HG02623 (cell line): ENCODE measurements around the gene RHBDD1.

Experiments
- ATAC-seq: cut with Tn5 transposase; IDR thresholded peaks from one replicate; pipeline ENCODE4 v1.9.1; 2021; ENCODE audit warnings: moderate library complexity; ENCODE audit not compliant: unreplicated experiment

Gene RHBDD1

GRCh38 chr2:226883296-226883795 is 47.5 kb downstream of the RHBDD1 start:
- ATAC-seq = no peak

GRCh38 chr2:226884166-226884565 is 48.3 kb downstream of the RHBDD1 start:
- ATAC-seq = no peak

GRCh38 chr2:226885769-226886435 is 50.0 kb downstream of the RHBDD1 start:
- no peak for ATAC-seq

GRCh38 chr2:226887940-226888339 is 52.1 kb downstream of the RHBDD1 start:
- no peak for ATAC-seq

- ATAC-seq = no peak
Measured at GRCh38 chr2:226888378-226888965, 52.6 kb downstream of the RHBDD1 start.

- no peak for ATAC-seq
Measured at GRCh38 chr2:226888971-226889370, 53.1 kb downstream of the RHBDD1 start.

- ATAC-seq = no peak
Measured at GRCh38 chr2:226890286-226890685, 54.4 kb downstream of the RHBDD1 start.

- ATAC-seq = no peak
Measured at GRCh38 chr2:226891780-226892590, 56.1 kb downstream of the RHBDD1 start.

GRCh38 chr2:226892729-226893128 is 56.9 kb downstream of the RHBDD1 start:
- ATAC-seq = no peak

- ATAC-seq = no peak
Measured at GRCh38 chr2:226893216-226893615, 57.4 kb downstream of the RHBDD1 start.

GRCh38 chr2:226894752-226895151 is 58.9 kb downstream of the RHBDD1 start:
- ATAC-seq = no peak

GRCh38 chr2:226895579-226895978 is 59.7 kb downstream of the RHBDD1 start:
- ATAC-seq = no peak

- no peak for ATAC-seq
Measured at GRCh38 chr2:226898121-226898520, 62.3 kb downstream of the RHBDD1 start.

- no peak for ATAC-seq
Measured at GRCh38 chr2:226898897-226899296, 63.0 kb downstream of the RHBDD1 start.

- ATAC-seq = no peak
Measured at GRCh38 chr2:226902041-226902966, 66.5 kb downstream of the RHBDD1 start.

- ATAC-seq = no peak
Measured at GRCh38 chr2:226903179-226903578, 67.3 kb downstream of the RHBDD1 start.

GRCh38 chr2:226904592-226904991 is 68.7 kb downstream of the RHBDD1 start:
- ATAC-seq = peak; percentile 34

- ATAC-seq = peak; percentile 23
Measured at GRCh38 chr2:226905718-226906117, 69.9 kb downstream of the RHBDD1 start.

GRCh38 chr2:226906163-226906693 is 70.4 kb downstream of the RHBDD1 start:
- ATAC-seq = peak; percentile 75

- ATAC-seq = no peak
Measured at GRCh38 chr2:226909126-226909525, 73.3 kb downstream of the RHBDD1 start.
